ENCODE data around the gene DIAPH1.

Gene DIAPH1

GRCh38 chr5:141476132-141476911, 142.5 kb downstream of the DIAPH1 start:
- no peak for DNase-seq

GRCh38 chr5:141475625-141476131, 143.1 kb downstream of the DIAPH1 start, which contains the start of gene PCDHGC3:
PCDHGC3 (plus strand) TSS chr5:141475966; CDS start chr5:141476117, 151 bp downstream.
- DNase-seq, result no peak

DNA sequence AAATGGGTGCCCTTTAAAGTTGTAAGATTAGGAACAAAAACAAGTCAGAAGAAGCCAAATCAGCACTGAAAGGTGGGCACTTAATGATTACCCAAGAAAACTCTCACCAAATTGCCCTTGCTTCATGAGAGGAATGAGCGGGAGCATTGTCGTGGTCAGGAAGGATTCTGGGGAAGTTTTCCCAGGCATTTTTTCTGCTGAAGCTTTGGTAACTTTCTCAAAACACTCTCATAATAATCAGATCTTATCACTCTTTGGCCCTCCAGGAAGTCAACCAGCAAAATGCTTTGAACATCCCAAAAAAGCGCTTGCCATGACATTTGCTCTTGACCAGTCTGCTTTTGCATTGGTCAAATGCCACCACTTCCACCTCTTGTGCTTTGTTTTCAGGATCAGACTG, 153.4 kb downstream of the DIAPH1 start:
- DNase-seq, result no peak

All from KG1 (cell line).